ENCODE data around the gene PTPRA.
"Not testable (repeated sequence)": the region's sequence is repeated elsewhere in the genome, so short reads cannot be mapped to it uniquely, and the experiment has no call there.

The PTPRA gene

GRCh38 chr20:3059489-3059888 lies 186.2 kb downstream of the PTPRA start:
- WGBS, 2 donors (ENCODE audit: extremely low coverage in 2 of 2, insufficient read length in 2 of 2, insufficient replicate concordance in 1 of 2) = no CpG with 5 or more reads among the region's 3 CpGs
- H3K9me3 ChIP-seq (replicated peaks in 1 of 2; ENCODE audit: control insufficient read depth in 2 of 2, insufficient read depth in 1 of 2, low read depth in 1 of 2, low read length in 2 of 2) = no peaks in the 10 kb centered on the region
- no peak overlapping the region for H4K91ac ChIP-seq (ENCODE audit: low read depth, low read length, poor library complexity)
- peak overlapping the region; percentile 31 for H3K14ac ChIP-seq (ENCODE audit: low read length)
- H2BK15ac ChIP-seq (ENCODE audit: low read length) = no peak overlapping the region
- H3K4me1 ChIP-seq (ENCODE audit: control insufficient read depth in 2 of 2, insufficient read depth in 1 of 2, low read depth in 1 of 2, low read length in 2 of 2) = no peaks in the 10 kb centered on the region
- H3K9ac ChIP-seq (ENCODE audit: low read depth, low read length, poor library complexity) = no peak overlapping the region
- H3K18ac ChIP-seq (ENCODE audit: low read length) = peak overlapping the region; percentile 64
- H3K4me2 ChIP-seq (ENCODE audit: insufficient read depth, low read length, poor library complexity, severe bottlenecking) = no peak overlapping the region
- no peaks in the 10 kb centered on the region for H3K36me3 ChIP-seq (replicated peaks in 1 of 2; ENCODE audit: control insufficient read depth in 2 of 2, insufficient read depth in 2 of 2, low read length in 2 of 2)
- peak overlapping the region; percentile 84 for H2BK12ac ChIP-seq (ENCODE audit: low read length)
- no peak overlapping the region for H3K4ac ChIP-seq (ENCODE audit: low read length)
- peak overlapping the region in 1 of 2 donors; percentile 44 for H3K4me3 ChIP-seq (ENCODE audit: low read length in 2 of 2)
- H2AFZ ChIP-seq (ENCODE audit: low read length) = no peak overlapping the region
- no peak overlapping the region for H2BK5ac ChIP-seq (ENCODE audit: low read length)
- no peak overlapping the region for H4K8ac ChIP-seq (ENCODE audit: low read depth, low read length)
- no peak for DNase-seq (ENCODE audit: low spot score)
- H2BK120ac ChIP-seq (ENCODE audit: low read depth, low read length) = no peak overlapping the region
- H3K79me1 ChIP-seq (ENCODE audit: low read depth, low read length) = no peaks in the 10 kb centered on the region
- H3K27me3 ChIP-seq (ENCODE audit: control insufficient read depth in 3 of 3, insufficient read depth in 3 of 3, low read depth in 1 of 3, low read length in 3 of 3) = no peaks in the 10 kb centered on the region
- H2AK5ac ChIP-seq (ENCODE audit: low read depth, low read length) = peak overlapping the region; percentile 32
- no peak overlapping the region for H3K27ac ChIP-seq (replicated peaks; ENCODE audit: low read length)
- H3K23ac ChIP-seq (ENCODE audit: low read depth, low read length, poor library complexity) = no peak overlapping the region

- H3K14ac ChIP-seq (ENCODE audit: low read length); H3K9me3 ChIP-seq (replicated peaks in 1 of 2; ENCODE audit: control insufficient read depth in 2 of 2, insufficient read depth in 1 of 2, low read depth in 1 of 2, low read length in 2 of 2); H2BK15ac ChIP-seq (ENCODE audit: low read length); H3K36me3 ChIP-seq (replicated peaks in 1 of 2; ENCODE audit: control insufficient read depth in 2 of 2, insufficient read depth in 2 of 2, low read length in 2 of 2); H2BK120ac ChIP-seq (ENCODE audit: low read depth, low read length); H2AFZ ChIP-seq (ENCODE audit: low read length); H3K79me1 ChIP-seq (ENCODE audit: low read depth, low read length); H3K4ac ChIP-seq (ENCODE audit: low read length); H2BK12ac ChIP-seq (ENCODE audit: low read length); H2AK5ac ChIP-seq (ENCODE audit: low read depth, low read length); H3K4me2 ChIP-seq (ENCODE audit: insufficient read depth, low read length, poor library complexity, severe bottlenecking); H2BK5ac ChIP-seq (ENCODE audit: low read length); H3K4me1 ChIP-seq (ENCODE audit: control insufficient read depth in 2 of 2, insufficient read depth in 1 of 2, low read depth in 1 of 2, low read length in 2 of 2); H3K27me3 ChIP-seq (ENCODE audit: control insufficient read depth in 3 of 3, insufficient read depth in 3 of 3, low read depth in 1 of 3, low read length in 3 of 3); DNase-seq (ENCODE audit: low spot score); H4K91ac ChIP-seq (ENCODE audit: low read depth, low read length, poor library complexity); H4K8ac ChIP-seq (ENCODE audit: low read depth, low read length); H3K4me3 ChIP-seq (ENCODE audit: low read length in 2 of 2); H3K18ac ChIP-seq (ENCODE audit: low read length); H3K23ac ChIP-seq (ENCODE audit: low read depth, low read length, poor library complexity); H3K27ac ChIP-seq (replicated peaks; ENCODE audit: low read length); H3K9ac ChIP-seq (ENCODE audit: low read depth, low read length, poor library complexity): not testable (repeated sequence)
- no CpG with 5 or more reads among the region's 6 CpGs for WGBS, 2 donors (ENCODE audit: extremely low coverage in 2 of 2, insufficient read length in 2 of 2, insufficient replicate concordance in 1 of 2)
These were observed 190.8 kb downstream of the PTPRA start for GRCh38 chr20:3064119-3064518.

GRCh38 chr20:3067139-3068014 lies 194.1 kb downstream of the PTPRA start:
- Histone ChIP-seq H3K18ac (ENCODE audit: low read length) (no peak overlapping the region), H3K9me3 (replicated peaks in 1 of 2; ENCODE audit: control insufficient read depth in 2 of 2, insufficient read depth in 1 of 2, low read depth in 1 of 2, low read length in 2 of 2) (no peaks in the 10 kb centered on the region), H4K8ac (ENCODE audit: low read depth, low read length) (no peak overlapping the region), H3K79me1 (ENCODE audit: low read depth, low read length) (peaks cover 3% of the 10 kb centered on the region), H2BK15ac (ENCODE audit: low read length) (no peak overlapping the region), H3K4ac (ENCODE audit: low read length) (no peak overlapping the region), H2BK12ac (ENCODE audit: low read length) (no peak overlapping the region), H2BK120ac (ENCODE audit: low read depth, low read length) (no peak overlapping the region), H3K36me3 (replicated peaks in 1 of 2; ENCODE audit: control insufficient read depth in 2 of 2, insufficient read depth in 2 of 2, low read length in 2 of 2) (no peaks in the 10 kb centered on the region), H2BK5ac (ENCODE audit: low read length) (no peak overlapping the region), H3K4me1 (ENCODE audit: control insufficient read depth in 2 of 2, insufficient read depth in 1 of 2, low read depth in 1 of 2, low read length in 2 of 2) (peaks cover 0 to 5% of the 10 kb centered on the region in 2 donors), H3K4me2 (ENCODE audit: insufficient read depth, low read length, poor library complexity, severe bottlenecking) (no peak overlapping the region), H2AFZ (ENCODE audit: low read length) (no peak overlapping the region), H3K27me3 (ENCODE audit: control insufficient read depth in 3 of 3, insufficient read depth in 3 of 3, low read depth in 1 of 3, low read length in 3 of 3) (peaks cover 10 to 19% (median 12%) of the 10 kb centered on the region in 3 experiments), H3K14ac (ENCODE audit: low read length) (no peak overlapping the region), H3K23ac (ENCODE audit: low read depth, low read length, poor library complexity) (no peak overlapping the region), H4K91ac (ENCODE audit: low read depth, low read length, poor library complexity) (no peak overlapping the region), H3K4me3 (ENCODE audit: low read length in 2 of 2) (no peak overlapping the region), H3K9ac (ENCODE audit: low read depth, low read length, poor library complexity) (no peak overlapping the region), H2AK5ac (ENCODE audit: low read depth, low read length) (no peak overlapping the region), H3K27ac (replicated peaks; ENCODE audit: low read length) (no peak overlapping the region)
- no CpG with 5 or more reads among the region's 23 CpGs for WGBS, 2 donors (ENCODE audit: extremely low coverage in 2 of 2, insufficient read length in 2 of 2, insufficient replicate concordance in 1 of 2)
- no peak for DNase-seq (ENCODE audit: low spot score)

GRCh38 chr20:3068075-3068474 lies 194.8 kb downstream of the PTPRA start:
- Histone ChIP-seq H3K9me3 (replicated peaks in 1 of 2; ENCODE audit: control insufficient read depth in 2 of 2, insufficient read depth in 1 of 2, low read depth in 1 of 2, low read length in 2 of 2) (no peaks in the 10 kb centered on the region), H3K14ac (ENCODE audit: low read length) (no peak overlapping the region), H2BK5ac (ENCODE audit: low read length) (no peak overlapping the region), H2AK5ac (ENCODE audit: low read depth, low read length) (no peak overlapping the region), H2BK12ac (ENCODE audit: low read length) (no peak overlapping the region), H3K79me1 (ENCODE audit: low read depth, low read length) (peaks cover 3% of the 10 kb centered on the region), H2BK120ac (ENCODE audit: low read depth, low read length) (no peak overlapping the region), H2BK15ac (ENCODE audit: low read length) (no peak overlapping the region), H3K4me3 (ENCODE audit: low read length in 2 of 2) (no peak overlapping the region), H4K91ac (ENCODE audit: low read depth, low read length, poor library complexity) (no peak overlapping the region), H3K27me3 (ENCODE audit: control insufficient read depth in 3 of 3, insufficient read depth in 3 of 3, low read depth in 1 of 3, low read length in 3 of 3) (peaks cover 10 to 25% (median 16%) of the 10 kb centered on the region in 3 experiments), H3K9ac (ENCODE audit: low read depth, low read length, poor library complexity) (no peak overlapping the region), H3K4me2 (ENCODE audit: insufficient read depth, low read length, poor library complexity, severe bottlenecking) (no peak overlapping the region), H2AFZ (ENCODE audit: low read length) (no peak overlapping the region), H3K27ac (replicated peaks; ENCODE audit: low read length) (no peak overlapping the region), H4K8ac (ENCODE audit: low read depth, low read length) (no peak overlapping the region), H3K4ac (ENCODE audit: low read length) (no peak overlapping the region), H3K23ac (ENCODE audit: low read depth, low read length, poor library complexity) (no peak overlapping the region), H3K4me1 (ENCODE audit: control insufficient read depth in 2 of 2, insufficient read depth in 1 of 2, low read depth in 1 of 2, low read length in 2 of 2) (peaks cover 0 to 12% of the 10 kb centered on the region in 2 donors), H3K18ac (ENCODE audit: low read length) (no peak overlapping the region), H3K36me3 (replicated peaks in 1 of 2; ENCODE audit: control insufficient read depth in 2 of 2, insufficient read depth in 2 of 2, low read length in 2 of 2) (no peaks in the 10 kb centered on the region)
- WGBS, 2 donors (ENCODE audit: extremely low coverage in 2 of 2, insufficient read length in 2 of 2, insufficient replicate concordance in 1 of 2) = no CpG with 5 or more reads among the region's 8 CpGs
- DNase-seq (ENCODE audit: low spot score) = no peak
